ENCODE measurements around the gene PDE4DIP.
"Not testable (repeated sequence)": the region's sequence is repeated elsewhere in the genome, so short reads cannot be mapped to it uniquely, and the experiment has no call there.

Gene PDE4DIP

DNA sequence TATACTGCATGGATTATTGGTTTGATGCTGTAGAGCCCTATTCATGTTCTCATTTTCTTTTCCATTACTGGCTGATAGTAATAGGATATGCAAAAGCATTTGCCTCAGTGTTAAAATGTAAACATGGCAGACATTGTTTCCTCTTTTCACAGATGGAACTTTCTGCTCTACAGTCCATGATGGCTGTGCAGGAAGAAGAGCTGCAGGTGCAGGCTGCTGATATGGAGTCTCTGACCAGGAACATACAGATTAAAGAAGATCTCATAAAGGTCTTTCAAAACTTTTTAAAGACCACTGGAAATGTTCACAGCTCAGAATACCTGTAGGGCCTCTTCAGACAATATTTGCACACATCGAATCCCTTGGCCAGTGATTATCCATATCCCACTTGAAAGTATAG lies 133.6 kb downstream of the PDE4DIP start:
- DNase-seq: not testable (repeated sequence)

DNA sequence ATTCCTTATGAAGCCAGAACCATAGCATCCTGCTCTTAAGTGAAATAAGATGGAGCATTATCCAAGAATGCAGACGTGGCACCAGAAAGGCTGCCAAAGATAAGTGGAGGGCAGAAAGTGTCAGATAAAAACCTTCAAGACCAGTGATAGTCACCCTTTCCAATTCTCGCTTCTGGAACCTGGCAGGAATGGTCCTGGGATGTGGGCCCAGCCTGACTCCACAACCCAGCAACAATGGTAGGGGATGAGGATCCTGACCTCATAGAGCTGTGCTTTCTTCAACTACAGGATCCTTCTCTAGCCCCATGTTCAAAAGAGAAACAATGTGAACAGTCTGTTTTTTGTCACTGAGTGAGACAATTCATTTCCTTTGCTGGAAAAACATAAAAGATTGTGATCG lies 145.2 kb downstream of the PDE4DIP start:
- not testable (repeated sequence) for DNase-seq

DNA sequence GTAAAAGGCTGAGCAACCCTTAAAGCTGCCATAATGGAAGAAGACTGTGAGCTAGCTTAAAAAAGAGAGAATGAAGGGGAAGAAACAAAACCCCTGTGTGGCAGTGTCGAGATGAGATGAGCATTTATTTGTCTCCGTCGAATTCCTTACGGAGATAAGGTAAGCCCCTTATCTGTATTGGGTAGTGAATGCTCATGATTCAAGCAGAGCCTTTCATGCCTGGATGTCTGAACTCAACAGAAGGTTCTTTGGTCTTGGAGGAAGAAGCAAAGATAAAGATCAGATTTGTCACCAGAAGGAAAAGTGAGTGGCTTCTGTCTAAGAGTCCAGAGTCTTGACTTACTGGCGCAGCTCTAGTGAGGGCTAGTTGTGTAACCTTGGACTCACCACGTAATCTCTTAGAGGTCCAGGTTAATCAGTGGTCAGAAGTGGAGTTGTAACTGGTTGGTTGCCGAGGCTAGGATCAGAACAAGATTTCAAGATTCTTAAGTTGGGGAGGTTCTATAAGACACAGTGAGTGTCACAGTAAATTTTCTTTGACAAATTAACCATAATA lies 146.1 kb downstream of the PDE4DIP start:
- DNase-seq: not testable (repeated sequence)

DNA sequence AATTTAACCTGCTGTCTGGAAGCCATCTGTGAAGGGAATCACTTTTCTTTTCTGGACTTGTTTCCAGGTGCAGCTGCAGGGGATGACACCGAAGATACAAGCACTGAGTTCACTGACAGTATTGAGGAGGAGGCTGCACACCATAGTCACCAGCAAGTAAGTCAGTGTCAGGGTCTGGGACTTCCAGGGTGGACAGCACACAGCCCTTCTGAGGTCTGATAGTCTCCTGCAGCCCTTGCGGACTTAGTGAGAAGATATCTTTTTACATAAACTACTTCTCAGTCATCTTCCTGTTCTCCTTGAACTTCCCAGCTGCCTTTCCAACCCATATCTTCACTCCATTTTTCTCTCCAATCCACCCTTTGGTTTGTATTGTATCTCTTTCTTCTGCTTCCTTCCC lies 147.6 kb downstream of the PDE4DIP start:
- not testable (repeated sequence) for DNase-seq

DNA sequence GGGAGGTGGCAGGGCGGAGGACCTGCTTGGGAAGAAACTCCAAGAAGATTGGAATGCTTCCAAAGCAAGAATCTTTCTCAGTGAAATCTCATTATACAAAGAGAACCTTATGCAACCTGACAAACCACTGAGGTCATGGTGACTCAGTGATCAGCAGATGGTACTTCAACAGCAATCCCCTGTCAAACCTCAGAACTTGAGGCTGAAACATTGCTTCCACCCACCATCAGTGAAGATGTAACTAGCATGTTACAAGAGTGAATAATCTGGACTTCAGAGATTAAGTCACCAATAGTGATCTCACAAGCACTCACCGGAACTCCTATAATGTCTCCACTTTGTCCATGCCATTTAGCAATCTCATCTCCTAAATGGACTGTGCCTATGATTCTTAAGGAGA lies 148.1 kb downstream of the PDE4DIP start:
- DNase-seq: not testable (repeated sequence)

DNA sequence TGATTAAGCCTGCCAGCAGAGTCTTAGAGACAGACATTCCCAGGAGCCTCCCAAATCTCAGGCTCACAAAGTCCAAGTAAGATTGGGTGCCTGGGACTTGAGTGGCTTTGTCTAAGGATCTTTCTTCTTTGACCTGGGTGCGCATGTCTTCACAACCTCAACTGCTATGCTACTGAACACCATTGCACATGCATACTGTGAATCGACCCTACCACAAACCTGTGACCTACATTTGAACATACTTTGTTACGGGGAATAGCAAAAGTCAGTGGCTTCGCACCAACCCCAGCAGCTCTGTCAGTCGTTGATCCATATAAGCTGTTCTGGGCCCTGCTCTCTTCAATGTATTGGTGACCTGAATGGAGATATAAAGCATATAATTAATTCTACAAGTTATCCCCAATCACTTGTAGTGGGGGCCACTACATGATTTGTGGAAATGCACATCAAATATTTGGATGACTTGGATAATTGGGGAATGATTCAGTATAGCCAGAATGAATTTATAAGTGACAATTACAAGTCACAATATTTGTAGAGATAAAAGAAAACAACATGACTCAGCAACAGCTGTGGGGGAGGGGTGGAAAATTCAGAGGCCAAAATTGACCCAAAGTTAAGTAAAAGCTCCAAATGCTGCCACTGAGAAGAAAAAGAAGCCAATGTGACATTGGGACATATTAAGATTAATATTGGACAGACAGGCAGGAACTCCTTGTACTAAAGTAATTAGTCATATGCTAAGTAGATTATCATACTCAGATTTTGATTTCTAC lies 152.4 kb downstream of the PDE4DIP start:
- not testable (repeated sequence) for DNase-seq

DNA sequence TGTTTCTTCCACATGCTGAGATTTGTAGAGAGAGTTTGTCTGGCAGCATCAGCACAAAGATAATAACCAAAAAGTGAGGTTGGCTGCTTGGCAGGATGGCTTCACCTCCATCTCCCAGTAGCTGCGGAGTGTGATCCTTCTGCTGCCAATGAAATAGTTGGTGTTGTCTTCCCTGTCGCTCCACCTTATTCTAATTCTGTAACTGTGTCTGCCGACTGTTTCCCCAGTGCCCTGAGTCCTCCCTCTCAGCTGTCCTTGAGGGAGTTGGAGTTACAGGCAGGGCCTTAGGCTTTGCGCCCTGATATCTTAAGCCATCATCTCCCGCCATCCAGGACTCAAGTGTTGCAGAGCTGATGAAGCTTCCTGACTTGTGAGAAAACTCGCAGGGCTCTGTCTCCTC lies 153.2 kb downstream of the PDE4DIP start:
- not testable (repeated sequence) for DNase-seq

DNA sequence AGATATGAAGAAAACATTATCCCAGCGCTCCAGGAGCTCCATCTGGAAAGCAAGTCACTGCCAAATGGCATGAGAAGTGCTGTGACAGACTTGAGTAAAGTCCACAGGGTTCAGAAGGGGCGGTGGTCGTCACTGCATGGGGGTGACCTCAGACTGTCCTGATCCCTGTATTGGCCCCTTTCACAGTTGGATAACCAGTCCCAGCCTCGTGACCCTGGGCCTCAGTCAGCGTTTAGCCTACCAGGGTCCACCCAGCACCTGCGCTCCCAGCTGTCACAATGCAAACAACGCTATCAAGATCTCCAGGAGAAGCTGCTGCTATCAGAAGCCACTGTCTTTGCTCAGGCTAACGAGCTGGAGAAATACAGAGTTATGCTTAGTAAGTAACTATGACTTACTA lies 158.4 kb downstream of the PDE4DIP start:
- not testable (repeated sequence) for DNase-seq

DNA sequence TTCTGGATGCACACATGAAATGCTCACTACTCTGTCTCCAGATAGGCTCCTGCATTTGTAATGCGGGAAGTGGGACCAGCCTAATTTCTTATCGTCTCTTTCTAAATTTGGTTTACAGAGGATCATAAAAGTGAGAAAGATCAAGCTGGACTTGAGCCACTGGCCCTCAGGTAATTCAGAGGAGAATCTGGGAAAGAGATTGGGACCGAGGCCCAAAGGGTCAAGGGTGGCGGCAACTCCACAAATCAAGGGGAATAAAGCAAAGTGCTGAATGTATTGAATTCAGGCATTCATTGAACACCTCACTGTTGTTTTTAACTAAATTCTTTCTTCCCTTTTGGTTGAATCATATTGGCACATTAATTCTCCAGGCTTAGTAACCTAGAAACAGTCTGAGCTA lies 164.1 kb downstream of the PDE4DIP start:
- DNase-seq: not testable (repeated sequence)

DNA sequence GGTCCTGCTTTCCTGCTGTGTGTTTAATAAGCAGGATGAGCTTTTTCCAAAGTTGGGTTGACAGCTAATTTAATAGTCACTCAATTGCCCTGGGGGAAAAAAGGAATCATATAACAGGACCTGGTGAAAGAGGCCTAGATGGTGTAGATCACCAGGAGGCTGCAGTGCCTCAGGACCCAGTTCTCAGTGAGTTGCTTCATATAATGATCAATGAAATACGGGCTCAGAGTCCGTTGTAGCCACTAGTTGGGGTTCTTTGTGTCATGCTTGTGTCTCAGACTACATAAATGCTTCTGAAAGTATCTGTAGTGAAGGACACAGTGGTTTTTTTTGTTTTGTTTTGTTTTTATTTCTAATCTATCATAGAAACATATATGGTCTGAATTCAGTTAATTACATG lies 164.5 kb downstream of the PDE4DIP start:
- DNase-seq: not testable (repeated sequence)

DNA sequence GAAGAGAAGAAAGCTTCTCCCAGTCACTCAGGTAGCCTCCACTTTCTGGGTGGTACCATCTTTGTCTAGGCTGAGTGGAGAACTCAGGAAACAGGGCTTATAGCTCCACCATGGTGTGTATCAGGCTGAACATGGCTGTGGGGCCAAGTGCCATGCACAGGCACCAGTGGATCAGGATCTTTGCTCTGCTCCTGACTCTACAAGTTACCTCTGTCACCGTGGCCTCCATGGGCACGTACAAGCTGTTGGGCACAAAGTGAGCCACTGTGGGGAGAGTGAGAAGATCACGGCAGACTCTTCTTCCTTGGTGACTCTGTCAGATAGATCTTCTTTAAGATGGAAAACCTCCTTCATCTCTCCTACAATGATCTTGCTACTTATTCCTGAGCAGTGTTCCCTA lies 165.5 kb downstream of the PDE4DIP start:
- not testable (repeated sequence) for DNase-seq

DNA sequence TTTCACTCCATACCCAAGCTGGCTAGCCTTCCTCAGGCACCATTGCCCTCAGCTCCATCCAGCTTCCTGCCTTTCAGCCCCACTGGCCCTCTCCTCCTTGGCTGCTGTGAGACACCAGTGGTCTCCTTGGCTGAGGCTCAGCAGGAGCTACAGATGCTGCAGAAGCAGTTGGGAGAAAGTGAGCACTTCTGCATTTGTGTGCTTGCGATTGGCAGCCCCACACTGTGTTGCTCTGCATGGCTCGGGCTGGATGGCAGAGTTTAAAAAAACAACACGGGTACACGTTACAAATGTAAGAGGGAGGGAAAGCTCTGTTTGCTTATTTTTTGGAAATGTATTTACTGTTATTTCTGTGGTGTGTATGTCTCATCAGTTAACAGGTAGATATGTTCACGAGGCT lies 168.4 kb downstream of the PDE4DIP start:
- not testable (repeated sequence) for DNase-seq

DNA sequence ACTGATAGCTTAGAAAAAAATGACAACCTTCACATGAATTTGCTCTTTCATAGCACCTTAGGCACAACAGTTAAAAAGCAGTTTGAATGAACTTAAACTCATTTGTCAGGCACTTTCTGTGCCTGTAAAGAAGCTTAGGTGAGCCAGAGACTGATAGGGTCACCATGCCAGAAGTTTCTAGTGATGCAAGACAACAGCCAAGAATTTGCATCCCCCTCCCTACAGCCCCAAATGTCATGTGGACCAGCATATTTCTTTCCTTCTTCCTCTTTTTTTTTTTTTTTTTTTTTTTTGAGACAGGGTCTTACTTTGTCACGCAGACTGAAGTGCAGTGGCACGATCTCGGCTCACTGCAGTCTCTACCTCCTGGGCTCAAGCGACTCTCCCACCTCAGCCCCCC lies 169.3 kb downstream of the PDE4DIP start:
- DNase-seq: not testable (repeated sequence)

DNA sequence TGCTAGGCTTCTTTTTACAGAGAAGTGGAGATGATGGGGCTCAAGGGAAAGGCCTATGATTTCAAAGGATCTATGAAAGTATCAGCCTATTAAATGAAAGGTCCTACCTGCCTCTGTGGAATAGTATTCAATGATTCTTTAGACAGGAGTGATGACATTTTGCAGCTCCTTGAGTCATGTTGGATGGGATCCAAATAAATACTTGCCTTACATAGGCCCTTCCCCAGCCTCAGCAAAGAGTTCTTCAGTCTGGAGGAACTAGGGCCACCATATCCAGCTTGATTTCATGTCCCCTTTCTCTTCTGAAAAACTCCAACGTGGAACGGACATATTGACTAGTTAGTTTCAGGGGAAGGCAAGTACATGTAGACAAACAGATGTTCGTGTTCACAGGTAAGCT lies 171.3 kb downstream of the PDE4DIP start:
- DNase-seq: not testable (repeated sequence)

DNA sequence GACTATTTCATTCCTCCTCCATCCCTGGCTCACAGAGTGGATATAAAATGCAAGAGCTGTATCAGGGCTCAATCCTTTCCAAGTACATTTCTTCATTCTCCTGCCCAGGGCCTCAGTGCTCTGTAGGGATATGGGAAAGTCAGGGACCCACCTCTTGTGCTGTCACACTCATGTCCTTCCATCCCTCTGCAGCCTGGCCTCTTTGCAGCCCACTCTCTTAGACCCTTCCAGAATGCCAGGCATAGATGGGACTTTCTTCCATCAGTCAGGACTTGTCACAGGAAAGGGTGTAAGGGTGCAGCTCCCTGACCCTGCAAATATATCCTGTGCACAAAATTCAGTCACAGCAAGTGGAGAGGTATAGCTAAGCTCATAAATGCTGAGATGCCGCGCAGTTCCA lies 172.4 kb downstream of the PDE4DIP start:
- not testable (repeated sequence) for DNase-seq

DNA sequence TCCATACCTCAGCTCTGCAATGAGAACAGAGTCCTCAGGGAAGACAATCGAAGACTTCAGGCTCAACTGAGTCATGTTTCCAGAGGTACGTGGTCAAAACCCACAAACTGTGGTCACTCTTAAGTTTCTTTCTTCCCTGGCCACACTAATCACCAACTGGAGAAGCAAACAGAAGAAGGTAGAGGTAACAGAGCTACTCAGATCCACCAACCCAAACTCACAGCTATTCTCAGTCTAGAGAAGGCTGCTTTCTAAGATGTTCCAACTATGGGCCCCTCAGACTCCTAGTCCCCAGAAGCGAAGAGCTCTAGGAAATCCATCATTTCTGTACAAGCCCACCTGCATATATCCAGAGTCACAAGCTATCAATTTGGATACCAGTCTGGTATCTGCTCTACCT lies 174.3 kb downstream of the PDE4DIP start:
- DNase-seq: not testable (repeated sequence)

DNA sequence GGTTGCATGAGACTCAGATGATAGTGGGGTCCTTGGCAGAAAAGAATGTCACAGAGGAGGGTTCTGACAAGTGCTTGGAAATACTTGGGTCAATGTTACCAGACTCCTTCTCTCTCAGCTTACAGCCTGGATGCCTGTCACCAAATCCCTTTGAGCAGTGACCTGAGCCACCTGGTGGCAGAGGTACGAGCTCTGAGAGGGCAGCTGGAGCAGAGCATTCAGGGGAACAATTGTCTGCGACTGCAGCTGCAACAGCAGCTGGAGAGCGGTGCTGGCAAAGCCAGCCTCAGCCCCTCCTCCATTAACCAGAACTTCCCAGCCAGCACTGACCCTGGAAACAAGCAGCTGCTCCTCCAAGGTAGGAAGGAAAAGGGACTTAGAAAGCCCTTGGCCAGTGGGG lies 180.1 kb downstream of the PDE4DIP start:
- not testable (repeated sequence) for DNase-seq

DNA sequence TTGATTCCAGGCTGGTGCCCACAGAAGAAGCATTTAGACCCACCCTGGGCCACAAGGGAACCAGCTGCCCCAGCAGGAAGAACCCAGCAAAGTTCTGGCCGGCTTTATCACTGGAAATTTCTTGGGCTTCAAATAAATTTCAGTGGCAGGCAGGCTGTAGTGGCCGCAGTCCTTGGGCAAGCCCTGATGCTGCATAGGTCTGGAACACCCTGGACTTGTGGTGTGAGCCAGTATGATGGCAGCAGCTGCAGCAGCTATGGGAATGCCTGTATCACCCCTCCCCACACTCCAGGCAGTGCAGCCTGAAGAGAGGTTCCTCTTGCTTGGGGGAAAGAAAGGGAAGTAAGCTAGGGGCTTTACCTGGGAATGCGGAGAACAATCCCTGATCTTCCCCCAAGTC lies 189.7 kb downstream of the PDE4DIP start:
- DNase-seq: not testable (repeated sequence)

DNA sequence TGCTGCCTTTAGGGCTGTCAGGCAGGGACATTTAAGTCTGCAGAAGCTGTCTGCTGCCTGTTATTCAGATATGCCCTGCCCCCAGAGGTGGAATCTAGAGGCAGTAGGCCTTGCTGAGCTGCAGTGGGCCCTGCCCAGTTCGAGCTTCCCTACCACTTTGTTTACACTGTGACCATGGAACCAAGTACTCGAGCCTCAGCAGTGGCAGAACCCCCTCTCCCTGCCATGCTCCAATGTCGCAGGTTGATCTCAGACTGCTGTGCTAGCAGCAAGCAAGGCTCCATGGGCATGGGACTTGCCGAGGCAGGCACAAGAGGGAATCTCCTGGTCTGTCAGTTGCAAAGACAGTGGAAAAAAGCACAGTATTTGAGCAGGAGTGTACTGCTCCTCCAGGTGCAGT lies 198.8 kb downstream of the PDE4DIP start:
- not testable (repeated sequence) for DNase-seq

DNA sequence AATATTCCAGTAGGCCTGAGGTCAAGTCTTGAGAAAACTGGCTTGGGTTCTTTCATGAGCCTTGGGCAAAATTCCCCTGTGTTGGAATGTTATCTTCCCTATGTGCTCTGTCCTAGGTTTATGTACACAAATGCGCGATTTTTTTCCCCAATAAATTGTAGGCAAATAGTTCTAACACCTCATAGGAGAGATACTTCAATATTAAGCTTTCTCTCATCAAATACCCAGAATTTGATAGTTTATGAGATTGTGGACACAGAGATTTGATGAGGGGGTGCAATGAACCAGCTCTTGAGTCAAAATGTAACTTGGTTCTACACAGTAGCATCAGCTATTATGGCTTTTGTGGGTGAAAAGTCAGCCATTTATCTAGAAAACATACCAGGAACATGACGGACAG lies 220.4 kb downstream of the PDE4DIP start:
- DNase-seq: not testable (repeated sequence)

DNA sequence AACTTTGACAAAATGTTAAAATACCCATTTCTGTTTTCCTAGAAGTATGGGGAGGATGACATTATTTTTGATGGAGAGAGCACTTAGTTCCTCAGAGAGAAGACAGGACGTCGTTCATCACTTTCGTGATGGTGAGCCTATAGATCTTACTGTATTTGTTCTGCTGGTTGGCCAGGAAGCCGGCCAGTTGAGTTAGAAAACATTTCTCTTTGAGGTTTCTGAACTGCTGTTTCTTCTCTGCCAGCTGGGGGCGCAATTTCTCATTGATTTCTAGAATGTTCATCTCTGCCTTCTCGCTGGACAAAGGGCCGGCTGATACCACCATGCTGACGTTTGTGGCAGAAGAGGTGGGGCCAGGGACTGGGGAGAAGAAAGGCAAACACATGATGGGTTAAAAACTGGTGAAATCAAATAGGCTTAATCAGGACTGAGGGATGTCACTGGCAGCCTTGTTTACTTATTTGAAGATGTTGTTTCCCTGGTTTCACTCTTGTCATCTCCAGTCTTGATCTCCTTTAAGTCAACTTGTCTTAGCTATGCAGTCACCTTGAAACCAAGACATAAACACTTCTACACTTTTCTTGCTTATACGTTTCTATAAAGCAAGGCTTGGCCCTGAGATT lies 231.4 kb downstream of the PDE4DIP start:
- not testable (repeated sequence) for DNase-seq

Data from NCI-H2029 treated with DMSO at 0.1 percent for 48 hours (cell line).